ENCODE measurements around the gene OR5H6. TPM values are rescaled to one million over a fixed set of nuclear protein-coding genes. Genes with fewer than 3 reads are reported as not detected.

The OR5H6 gene
- total RNA-seq (not detected), polyA plus RNA-seq (not detected)
- long read RNA-seq, donor 1: 0 reads
- long read RNA-seq, donor 2: 0 reads
- long read RNA-seq, donor 3: 0 reads

DNA sequence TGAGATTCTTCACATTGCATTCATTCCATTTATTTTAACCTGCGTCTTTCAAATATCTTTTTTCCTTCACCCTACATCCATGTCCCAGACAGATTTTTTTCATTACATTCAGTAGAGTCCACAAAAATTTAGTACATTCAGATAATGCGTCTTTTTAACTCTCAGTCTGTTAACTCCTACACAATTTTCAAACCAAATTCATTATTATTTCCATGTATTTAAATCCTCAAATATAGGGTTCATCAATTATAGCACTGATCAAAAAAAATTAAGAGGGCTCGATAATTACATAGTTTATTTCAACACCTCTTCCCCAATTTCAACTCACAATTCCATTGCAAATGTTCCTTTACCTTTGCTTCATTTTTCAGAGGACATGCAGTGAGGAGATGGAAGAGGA, at the start of gene OR5H6:
Gene OR5H6 (plus strand): TSS at position 301 of the 400 bp plus-strand sequence. CDS start 89 bp downstream, at position 390.
- no peak within 1 kb of the TSS for H3K4me3 ChIP-seq
- 74 to 83% methylated on average over 3 of the region's 3 CpGs for WGBS, 2 donors
- no peak within 1 kb of the TSS for H3K27ac ChIP-seq
- peaks cover 0 to 20% (median 2%) of the 10 kb centered on the region in 11 donors for H3K9me3 ChIP-seq
- ATAC-seq (no peak), DNase-seq (no peak)
- intact Hi-C loops (cut with DNase I): no loop called here
- no peaks in the 10 kb centered on the region for H3K36me3 ChIP-seq
- H3K4me1 ChIP-seq: no peaks in the 10 kb centered on the region
- TF ChIP-seq, protein P1, sequence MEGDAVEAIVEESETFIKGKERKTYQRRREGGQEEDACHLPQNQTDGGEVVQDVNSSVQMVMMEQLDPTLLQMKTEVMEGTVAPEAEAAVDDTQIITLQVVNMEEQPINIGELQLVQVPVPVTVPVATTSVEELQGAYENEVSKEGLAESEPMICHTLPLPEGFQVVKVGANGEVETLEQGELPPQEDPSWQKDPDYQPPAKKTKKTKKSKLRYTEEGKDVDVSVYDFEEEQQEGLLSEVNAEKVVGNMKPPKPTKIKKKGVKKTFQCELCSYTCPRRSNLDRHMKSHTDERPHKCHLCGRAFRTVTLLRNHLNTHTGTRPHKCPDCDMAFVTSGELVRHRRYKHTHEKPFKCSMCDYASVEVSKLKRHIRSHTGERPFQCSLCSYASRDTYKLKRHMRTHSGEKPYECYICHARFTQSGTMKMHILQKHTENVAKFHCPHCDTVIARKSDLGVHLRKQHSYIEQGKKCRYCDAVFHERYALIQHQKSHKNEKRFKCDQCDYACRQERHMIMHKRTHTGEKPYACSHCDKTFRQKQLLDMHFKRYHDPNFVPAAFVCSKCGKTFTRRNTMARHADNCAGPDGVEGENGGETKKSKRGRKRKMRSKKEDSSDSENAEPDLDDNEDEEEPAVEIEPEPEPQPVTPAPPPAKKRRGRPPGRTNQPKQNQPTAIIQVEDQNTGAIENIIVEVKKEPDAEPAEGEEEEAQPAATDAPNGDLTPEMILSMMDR (IDR thresholded peaks at IDR 0.05): no peak
- no peaks in the 10 kb centered on the region for H3K27me3 ChIP-seq

DNA sequence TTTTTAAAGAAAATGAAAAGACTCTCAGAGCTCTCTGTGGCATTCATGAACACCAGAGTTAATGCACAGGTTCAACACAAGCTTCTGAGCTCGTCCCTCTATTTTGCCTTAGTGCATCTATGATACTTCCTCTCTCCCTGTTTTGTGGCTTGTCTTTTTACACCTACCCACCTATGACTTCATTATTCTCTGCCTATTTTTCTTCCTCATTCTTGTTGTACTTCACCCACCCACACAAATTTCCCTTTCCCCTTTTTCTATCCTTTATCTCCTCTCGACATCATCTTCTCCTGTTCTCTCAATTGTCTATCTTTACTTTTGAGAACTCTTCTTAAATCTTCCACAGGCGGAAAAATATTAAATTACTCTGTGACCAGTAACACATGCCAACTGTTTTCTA, 49.0 kb upstream of the OR5H6 start:
- peaks cover 0 to 6% (median 0%) of the 10 kb centered on the region in 11 donors for H3K9me3 ChIP-seq
- no peaks in the 10 kb centered on the region for H3K4me1 ChIP-seq
- 72 to 79% methylated on average over 3 of the region's 3 CpGs for WGBS, 2 donors
- no peaks in the 10 kb centered on the region for H3K36me3 ChIP-seq
- no peaks in the 10 kb centered on the region for H3K27me3 ChIP-seq
- DNase-seq (no peak), ATAC-seq (no peak)
- H3K27ac ChIP-seq: no peak overlapping the region
- intact Hi-C loops (cut with DNase I): no loop called here
- TF ChIP-seq, protein P1 (IDR thresholded peaks at IDR 0.05): no peak
- H3K4me3 ChIP-seq: no peak overlapping the region

DNA sequence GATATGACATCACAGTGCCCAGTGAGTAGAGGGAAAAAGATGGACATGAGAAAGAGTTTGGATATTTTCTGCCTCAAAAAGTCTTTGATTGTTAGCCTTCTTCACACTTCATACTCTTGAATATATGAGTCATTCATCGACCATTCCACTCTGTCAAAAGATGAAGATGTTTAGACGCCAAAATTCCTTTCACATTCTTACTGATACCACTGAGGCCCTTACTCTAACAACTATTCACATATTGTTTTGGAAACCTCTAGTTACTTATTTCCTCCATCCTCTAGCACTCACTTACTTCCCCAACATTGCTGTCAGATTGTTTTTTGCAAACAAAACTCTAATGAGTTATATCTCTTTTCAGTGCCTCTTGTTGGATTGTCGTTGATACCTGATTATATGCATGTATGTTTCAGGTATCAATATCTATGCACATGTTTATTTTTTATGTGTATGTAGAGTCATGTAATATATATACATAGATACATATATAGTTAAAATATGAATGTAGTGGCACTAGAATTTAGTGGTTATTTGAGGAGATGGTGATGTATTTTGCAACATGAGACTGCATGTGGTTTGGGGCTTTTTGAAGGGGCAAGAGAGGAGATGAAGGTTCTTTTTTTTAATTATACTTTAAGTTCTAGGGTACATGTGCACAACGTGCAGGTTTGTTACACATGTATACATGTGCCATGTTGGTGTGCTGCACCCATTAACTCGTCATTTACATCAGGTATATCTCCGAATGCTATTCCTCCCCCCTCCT, 40.0 kb upstream of the OR5H6 start:
- H3K4me1 ChIP-seq: no peaks in the 10 kb centered on the region
- H3K27me3 ChIP-seq: no peaks in the 10 kb centered on the region
- H3K27ac ChIP-seq: no peak overlapping the region
- WGBS, 2 donors: 62 to 72% methylated on average over 6 of the region's 6 CpGs
- intact Hi-C loops (cut with DNase I): no loop called here
- H3K9me3 ChIP-seq: no peaks in the 10 kb centered on the region
- H3K36me3 ChIP-seq: no peaks in the 10 kb centered on the region
- TF ChIP-seq, protein P1 (IDR thresholded peaks at IDR 0.05): no peak
- DNase-seq (no peak), ATAC-seq (no peak)
- H3K4me3 ChIP-seq: no peak overlapping the region

DNA sequence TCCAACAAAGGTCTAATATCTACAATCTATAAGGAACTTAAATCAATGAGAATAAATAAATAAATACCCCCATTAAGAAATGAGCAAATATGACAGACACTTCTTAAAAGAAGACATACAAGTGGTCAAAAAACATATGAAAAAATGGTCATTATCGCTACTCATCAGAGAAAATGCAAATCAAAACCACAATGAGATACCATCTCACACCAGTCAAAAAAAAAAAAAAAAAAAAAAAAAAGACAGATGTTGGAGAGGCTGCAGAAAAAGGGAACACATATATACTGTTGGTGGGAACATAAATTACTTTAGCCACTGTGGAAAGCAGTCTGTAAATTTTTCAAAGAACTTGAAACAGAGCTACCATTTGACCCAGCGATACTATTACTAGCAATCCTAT, 31.6 kb upstream of the OR5H6 start:
- Histone ChIP-seq H3K27me3 (no peaks in the 10 kb centered on the region), H3K4me1 (no peaks in the 10 kb centered on the region), H3K9me3 (no peaks in the 10 kb centered on the region), H3K36me3 (no peaks in the 10 kb centered on the region), H3K4me3 (no peak overlapping the region), H3K27ac (no peak overlapping the region)
- WGBS, 2 donors: 86 to 93% methylated on average over 2 of the region's 2 CpGs
- TF ChIP-seq, protein P1 (IDR thresholded peaks at IDR 0.05): no peak
- DNase-seq (no peak), ATAC-seq (no peak)
- intact Hi-C loops (cut with DNase I): no loop called here
